Epithelial cell of esophagus (primary cell): ENCODE data around the gene CDK14.

ENCODE experiments used
- DNase-seq: peaks from one replicate; pipeline ENCODE4 v3.0.0; 2010; ENCODE audit warnings: low read depth
- H3K4me3 ChIP-seq: 2 replicates; pipeline ENCODE4 v1.5.1; 2011; ENCODE audit warnings: mild to moderate bottlenecking, low read length, control low read depth
- CTCF ChIP-seq: IDR thresholded peaks from 2 replicates; pipeline ENCODE4 v1.5.1; 2011; ENCODE audit warnings: low read depth, mild to moderate bottlenecking, low read length, control low read depth, inconsistent platforms; ENCODE audit not compliant: insufficient read depth; ENCODE audit errors: missing control alignments

Gene CDK14

GRCh38 chr7:91135703-91136430 is 539.7 kb downstream of the CDK14 start:
- no peak overlapping the region for H3K4me3 ChIP-seq
- DNase-seq = peak; percentile 33
- TF ChIP-seq CTCF = no peak

- H3K4me3 ChIP-seq = no peak overlapping the region
- TF ChIP-seq CTCF = no peak
- no peak for DNase-seq
Observed at GRCh38 chr7:91137153-91137787, 541.1 kb downstream of the CDK14 start.

DNA sequence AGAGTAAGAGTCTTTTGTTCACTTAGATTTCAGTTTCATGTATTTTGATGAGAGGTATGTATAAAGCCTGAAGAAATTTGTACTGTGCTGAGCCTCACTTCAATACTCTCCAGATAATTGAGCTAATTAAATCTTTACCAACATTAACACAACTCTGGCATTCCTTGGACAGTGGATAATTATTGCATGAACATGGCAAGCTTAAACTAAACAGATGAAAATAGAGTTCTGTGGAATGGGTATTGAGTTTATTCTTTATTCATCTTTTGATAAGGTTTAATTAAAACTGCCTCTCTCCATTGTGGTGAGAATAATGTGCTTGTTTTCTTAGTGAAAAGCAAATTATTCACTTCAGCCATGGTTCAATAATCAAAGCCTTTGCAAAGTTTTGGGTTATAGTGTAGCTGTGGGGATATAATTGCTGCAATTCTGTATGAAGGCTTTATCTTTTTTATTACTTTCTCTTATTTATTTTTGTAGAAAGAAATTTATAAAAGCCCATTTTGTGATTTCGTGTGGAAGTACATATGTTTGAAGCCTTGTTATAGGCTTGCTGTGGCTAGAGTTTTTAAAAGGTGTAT is 541.8 kb downstream of the CDK14 start:
- DNase-seq = no peak
- H3K4me3 ChIP-seq = no peak overlapping the region
- TF ChIP-seq CTCF = no peak

DNA sequence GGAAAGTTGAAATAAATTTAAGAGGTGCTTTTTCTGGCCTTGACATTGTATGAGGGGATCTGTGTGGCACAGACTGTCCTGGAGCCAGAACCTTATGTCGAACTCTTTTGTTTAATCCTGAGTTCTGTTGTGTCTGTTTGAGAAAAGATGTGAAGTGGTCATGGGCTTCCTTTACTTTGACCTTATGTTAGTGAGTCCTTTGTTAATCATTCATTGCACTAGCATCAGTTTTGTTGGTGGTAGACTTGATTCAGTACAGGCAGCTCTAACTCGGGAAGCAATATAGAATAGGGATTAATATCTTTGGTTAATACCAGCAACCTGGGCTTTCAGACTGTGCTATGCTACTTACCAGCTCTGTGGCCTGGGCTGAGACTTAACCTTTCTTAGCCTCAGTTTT is 544.2 kb downstream of the CDK14 start:
- DNase-seq = no peak
- TF ChIP-seq CTCF = no peak
- H3K4me3 ChIP-seq = no peak overlapping the region

- DNase-seq = no peak
- no peak for TF ChIP-seq CTCF
Observed at GRCh38 chr7:91140982-91141381, 544.9 kb downstream of the CDK14 start.

GRCh38 chr7:91142743-91143142 is 546.6 kb downstream of the CDK14 start:
- no peak for DNase-seq
- no peak for TF ChIP-seq CTCF
- no peak overlapping the region for H3K4me3 ChIP-seq

More at GRCh38 chr7:91140982-91141381, 544.9 kb downstream of the CDK14 start:
- no peak overlapping the region for H3K4me3 ChIP-seq
